Ovary (tissue), 9 donors: Measurements from ENCODE around the gene TICAM1. TPM values are rescaled to one million over a fixed set of nuclear protein-coding genes. Genes with fewer than 3 reads are reported as not detected.

ENCODE experiments used
- DNase-seq, 5 donors: peaks; one replicate each; pipeline ENCODE4 v3.0.0-alpha.2; 2019 to 2020
- H3K27ac ChIP-seq, 2 donors: fragments of 200-600 bp; one replicate each; pipeline versions ENCODE4 v1.5.1 to v1.8.0; 2019 to 2022
- H3K27me3 ChIP-seq: fragments of 200-600 bp; one replicate; pipeline ENCODE4 v1.8.0; 2022
- H3K36me3 ChIP-seq: fragments of 200-600 bp; sonication (generic); one replicate; pipeline ENCODE4 v1.5.1; 2019
- H3K4me1 ChIP-seq: one replicate; pipeline ENCODE4 v1.8.1; 2013; ENCODE audit warnings: mild to moderate bottlenecking, moderate library complexity; ENCODE audit not compliant: insufficient read depth
- H3K4me3 ChIP-seq: fragments of 200-600 bp; sonication (generic); one replicate; pipeline ENCODE4 v1.5.1; 2017
- H3K9me3 ChIP-seq, 2 donors: fragments of 200-600 bp in 1 of 2; sonication (generic) in 1 of 2; one replicate each; pipeline versions ENCODE4 v1.5.1 to v1.8.1; 2013 to 2019; ENCODE audit warnings: mild to moderate bottlenecking in 1 of 2, moderate library complexity in 1 of 2
- EP300 ChIP-seq: sonication (generic); formaldehyde crosslinking; IDR thresholded peaks from one replicate; pipeline ENCODE4 v1.6.1; 2017; ENCODE audit warnings: antibody characterized with exemption
- POLR2A ChIP-seq: fragments of 450-650 bp; IDR thresholded peaks from one replicate; pipeline ENCODE4 v1.6.1; 2017; ENCODE audit warnings: antibody characterized with exemption, mild to moderate bottlenecking, moderate library complexity
- WGBS, 3 donors: extraction: QIAGEN DNeasy Blood & Tissue Kit in 1 of 3; methylation state at CpG; one replicate each; pipeline versions ENCODE4 v1.1.5 to v1.1.7; 2013 to 2017; 5-methylcytosine and 5-hydroxymethylcytosine counted together
- intact Hi-C, 4 donors: fragments of 100-400 bp; cut with DNase I; formaldehyde crosslinking; loops; one replicate each; pipeline versions ENCODE4 v1.11.0 to v1.15.1; 2022 to 2023
- microRNA-seq, 3 donors: library from miRNA; unstranded; fragments of <30 nt; microRNA quantifications; one replicate each; pipeline versions ENCODE4 to v1.2.0, GENCODE V29; 2019 to 2020
- polyA plus RNA-seq, 2 donors: library from polyadenylated mRNA; stranded (reverse); fragments of 200-250 nt in 1 of 2; fragments of 350-450 nt in 1 of 2; fragmentation: Illumina TruSeq in 1 of 2; extraction: RNeasy Lipid Tissue Mini Kit (QIAGEN cat#74804) in 1 of 2; gene quantifications; one replicate each; pipeline ENCODE4 v1.2.3, GENCODE V29; 2013 to 2014
- small RNA-seq: library from RNA; depleted of rRNA; stranded (forward); fragments of <200 nt; gene quantifications from one replicate; pipeline ENCODE3, GENCODE V24; 2016
- total RNA-seq, 7 donors: library from RNA; depleted of rRNA in 2 of 7; stranded (reverse); fragments of >200 nt in 2 of 7; fragmentation: NEBNext Ultra II Directional in 3 of 7; extraction: Animal tissue kit (Norgen Biotek cat#: 25700) in 3 of 7; gene quantifications; one replicate each; pipeline versions ENCODE4 v1.1.0 to v1.2.4, GENCODE V29; 2016 to 2023
- TF ChIP-seq, protein P1 (sequence below), 3 donors: fragments of 450-650 bp in 2 of 3; fragments of 200-600 bp in 1 of 3; IDR thresholded peaks; one replicate each; pipeline versions ENCODE4 v1.5.1 to v1.8.0; 2016 to 2022; ENCODE audit warnings: antibody characterized with exemption in 3 of 3, mild to moderate bottlenecking in 1 of 3
- donor health status: DM: no; HTN: no; CAD: no; lungs with moderate emphysema.
- donor health status: DM: no; HTN: no; CAD: no.
- donor health status: Bipolar disorder and iron deficiency.
- donor health status: DM: yes; HTN: yes; CAD: no.
- donor health status: DM: no; HTN: no; CAD: no.
- donor health status: DM: yes; HTN: yes; CAD: no.

TICAM1 gene
- total and polyA plus RNA-seq, 9 donors: 2.5 to 13.3 (median 8.8) TPM

GRCh38 chr19:4772566-4772965 is 58.9 kb downstream of the TICAM1 start:
- no peaks in the 10 kb centered on the region for H3K9me3 ChIP-seq
- DNase-seq: no peak
- TF ChIP-seq, protein P1, sequence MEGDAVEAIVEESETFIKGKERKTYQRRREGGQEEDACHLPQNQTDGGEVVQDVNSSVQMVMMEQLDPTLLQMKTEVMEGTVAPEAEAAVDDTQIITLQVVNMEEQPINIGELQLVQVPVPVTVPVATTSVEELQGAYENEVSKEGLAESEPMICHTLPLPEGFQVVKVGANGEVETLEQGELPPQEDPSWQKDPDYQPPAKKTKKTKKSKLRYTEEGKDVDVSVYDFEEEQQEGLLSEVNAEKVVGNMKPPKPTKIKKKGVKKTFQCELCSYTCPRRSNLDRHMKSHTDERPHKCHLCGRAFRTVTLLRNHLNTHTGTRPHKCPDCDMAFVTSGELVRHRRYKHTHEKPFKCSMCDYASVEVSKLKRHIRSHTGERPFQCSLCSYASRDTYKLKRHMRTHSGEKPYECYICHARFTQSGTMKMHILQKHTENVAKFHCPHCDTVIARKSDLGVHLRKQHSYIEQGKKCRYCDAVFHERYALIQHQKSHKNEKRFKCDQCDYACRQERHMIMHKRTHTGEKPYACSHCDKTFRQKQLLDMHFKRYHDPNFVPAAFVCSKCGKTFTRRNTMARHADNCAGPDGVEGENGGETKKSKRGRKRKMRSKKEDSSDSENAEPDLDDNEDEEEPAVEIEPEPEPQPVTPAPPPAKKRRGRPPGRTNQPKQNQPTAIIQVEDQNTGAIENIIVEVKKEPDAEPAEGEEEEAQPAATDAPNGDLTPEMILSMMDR (IDR thresholded peaks at IDR 0.05): no peak
- TF ChIP-seq POLR2A (no peak), EP300 (no peak)
- no peaks in the 10 kb centered on the region for H3K36me3 ChIP-seq
- H3K4me3 ChIP-seq: no peak overlapping the region
- H3K4me1 ChIP-seq: no peaks in the 10 kb centered on the region
- intact Hi-C loops: no loop called here
- no peaks in the 10 kb centered on the region for H3K27me3 ChIP-seq
- WGBS, 3 donors: 29 to 44% (median 40%) methylated on average over 2 of the region's 2 CpGs
- no peak overlapping the region for H3K27ac ChIP-seq

DNA sequence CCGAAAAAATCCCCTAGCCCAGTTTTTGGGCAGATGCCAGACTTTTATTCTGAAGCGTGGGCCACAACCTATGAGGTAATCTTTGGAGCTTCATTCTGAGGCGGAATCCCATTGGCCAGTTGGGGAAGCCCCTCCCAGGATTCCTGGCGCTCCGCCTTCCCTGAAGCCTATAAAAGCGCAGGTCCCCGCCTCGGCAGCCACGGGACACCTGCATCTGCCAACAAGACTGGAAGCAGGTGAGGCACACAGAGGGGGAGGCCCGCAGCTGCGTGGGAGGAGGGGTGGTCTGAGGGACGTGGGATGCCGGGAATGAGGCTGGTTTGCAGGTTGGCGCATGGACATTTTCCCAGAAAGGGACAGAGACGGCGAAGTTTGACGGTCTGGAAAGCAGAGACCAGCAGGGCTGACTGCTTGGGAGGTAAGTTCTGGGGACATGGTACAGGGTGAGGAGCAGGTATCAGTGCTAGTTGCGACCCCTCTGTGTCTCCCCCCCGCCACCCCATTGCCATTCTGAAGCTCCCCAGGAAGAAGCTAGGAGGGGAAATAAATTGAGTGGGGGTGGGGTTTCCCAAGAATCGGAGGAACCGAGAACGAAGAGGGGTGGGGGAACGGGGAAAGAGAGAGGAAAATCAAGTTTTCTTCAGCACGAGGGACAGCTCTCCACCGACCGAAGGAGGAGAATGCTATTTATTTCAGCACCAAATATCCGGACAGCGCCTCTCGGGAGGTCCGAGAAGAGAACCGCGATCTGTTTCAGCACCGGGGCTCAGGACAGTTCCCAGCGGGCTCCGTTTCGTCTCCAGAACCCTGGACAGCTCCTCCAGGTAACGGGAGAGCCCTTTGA is 62.4 kb downstream of the TICAM1 start:
- intact Hi-C loops: no loop called here
- H3K27me3 ChIP-seq: no peaks in the 10 kb centered on the region
- H3K4me1 ChIP-seq: no peaks in the 10 kb centered on the region
- TF ChIP-seq POLR2A (no peak), EP300 (no peak)
- TF ChIP-seq, protein P1 (IDR thresholded peaks at IDR 0.05): no peak
- no peaks in the 10 kb centered on the region for H3K9me3 ChIP-seq
- no peak overlapping the region for H3K4me3 ChIP-seq
- H3K36me3 ChIP-seq: no peaks in the 10 kb centered on the region
- DNase-seq: peak; percentile 82 to 91 (median 90)
- no peak overlapping the region for H3K27ac ChIP-seq
- WGBS, 3 donors: 5 to 7% (median 6%) methylated on average over 37 of the region's 37 CpGs

Small RNA genes lying within 50 kb of the gene (microRNA-seq; reads per million reads assigned to microRNA genes)
- 0 reads per million in 3 donors for gene MIR7-3

Small RNA genes lying within 50 kb of the gene (small RNA-seq; reads per million reads assigned to genes)
- gene MIR7-3: not detected

Other genes with a start within 250 kb of the TICAM1 start
- 10 to 100 TPM in 3 of 7 donors, 1 to 10 TPM in 4; 4.3 to 14.0 (median 9.8) TPM for gene TNFAIP8L1, start 192.2 kb downstream of the TICAM1 start, total RNA-seq
- gene TNFAIP8L1, start 192.2 kb downstream of the TICAM1 start, polyA plus RNA-seq: 1 to 10 TPM; 6.8 to 8.1 TPM
- 10 to 100 TPM; 28.6 to 76.1 (median 59.4) TPM for gene MYDGF, start 161.4 kb downstream of the TICAM1 start, total RNA-seq
- 10 to 100 TPM; 44.5 to 85.4 TPM for gene MYDGF, start 161.4 kb downstream of the TICAM1 start, polyA plus RNA-seq
- 10 to 100 TPM; 26.9 to 69.5 (median 44.3) TPM for gene DPP9, start 107.9 kb downstream of the TICAM1 start, total RNA-seq
- 10 to 100 TPM; 14.4 to 29.3 TPM for gene DPP9, start 107.9 kb downstream of the TICAM1 start, polyA plus RNA-seq
- gene FEM1A, start 40.0 kb downstream of the TICAM1 start, total RNA-seq: 10 to 100 TPM in 2 of 7 donors, 1 to 10 TPM in 5; 7.4 to 11.4 (median 9.1) TPM
- 1 to 10 TPM; 3.6 to 4.4 TPM for gene FEM1A, start 40.0 kb downstream of the TICAM1 start, polyA plus RNA-seq
- gene PLIN3, start 36.0 kb upstream of the TICAM1 start, total RNA-seq: 10 to 100 TPM; 26.1 to 83.9 (median 73.7) TPM
- gene PLIN3, start 36.0 kb upstream of the TICAM1 start, polyA plus RNA-seq: 10 to 100 TPM; 48.7 to 51.9 TPM
- 1 to 10 TPM in 1 of 7 donors, under 1 TPM in 4, not detected in 2; 0.15 to 1.2 (median 0.28) TPM for gene ARRDC5, start 71.2 kb upstream of the TICAM1 start, total RNA-seq
- gene ARRDC5, start 71.2 kb upstream of the TICAM1 start, polyA plus RNA-seq: under 1 TPM in 1 of 2 donors, not detected in 1; 0.07 TPM
- gene UHRF1, start 77.8 kb upstream of the TICAM1 start, total RNA-seq: 1 to 10 TPM in 2 of 7 donors, under 1 TPM in 5; 0.18 to 4.0 (median 0.50) TPM
- gene UHRF1, start 77.8 kb upstream of the TICAM1 start, polyA plus RNA-seq: under 1 TPM; 0.42 to 0.86 TPM
- gene KDM4B, start 137.4 kb upstream of the TICAM1 start, total RNA-seq: 10 to 100 TPM; 21.6 to 62.9 (median 47.8) TPM
- 10 to 100 TPM in 1 of 2 donors, 1 to 10 TPM in 1; 5.2 to 19.4 TPM for gene KDM4B, start 137.4 kb upstream of the TICAM1 start, polyA plus RNA-seq